ENCODE results near the gene CCT7.

DNA sequence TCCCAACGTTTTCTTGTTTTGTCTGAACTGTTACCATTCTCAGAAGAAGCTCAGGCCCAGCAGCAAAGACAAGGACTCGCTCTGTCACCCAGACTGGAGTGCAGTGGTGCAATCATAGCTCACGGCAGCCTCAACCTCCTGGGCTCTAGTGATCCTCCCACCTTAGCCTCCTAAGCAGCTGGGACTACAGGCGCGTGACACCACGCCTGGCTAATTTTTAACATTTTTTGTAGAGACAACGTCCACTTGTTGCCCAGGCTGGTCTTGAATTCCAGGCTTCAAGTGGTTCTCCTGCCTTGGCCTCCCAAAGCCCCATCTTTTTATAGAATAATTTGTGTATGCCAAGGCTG is 22.0 kb upstream of the CCT7 start:
- no peak for TF ChIP-seq RXRA (IDR thresholded peaks at IDR 0.05; ENCODE audit: borderline replicate concordance, low read depth)
- no peak for TF ChIP-seq TAF1 (IDR thresholded peaks at IDR 0.05; ENCODE audit: borderline replicate concordance, low read depth, low read length)
- no peak for TF ChIP-seq MXI1 (IDR thresholded peaks at IDR 0.05; ENCODE audit: low read depth, low read length)
- TF ChIP-seq, protein P1, sequence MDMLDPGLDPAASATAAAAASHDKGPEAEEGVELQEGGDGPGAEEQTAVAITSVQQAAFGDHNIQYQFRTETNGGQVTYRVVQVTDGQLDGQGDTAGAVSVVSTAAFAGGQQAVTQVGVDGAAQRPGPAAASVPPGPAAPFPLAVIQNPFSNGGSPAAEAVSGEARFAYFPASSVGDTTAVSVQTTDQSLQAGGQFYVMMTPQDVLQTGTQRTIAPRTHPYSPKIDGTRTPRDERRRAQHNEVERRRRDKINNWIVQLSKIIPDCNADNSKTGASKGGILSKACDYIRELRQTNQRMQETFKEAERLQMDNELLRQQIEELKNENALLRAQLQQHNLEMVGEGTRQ (IDR thresholded peaks at IDR 0.05; ENCODE audit: borderline replicate concordance, low read depth, low read length), result no peak
- TF ChIP-seq, protein P2, sequence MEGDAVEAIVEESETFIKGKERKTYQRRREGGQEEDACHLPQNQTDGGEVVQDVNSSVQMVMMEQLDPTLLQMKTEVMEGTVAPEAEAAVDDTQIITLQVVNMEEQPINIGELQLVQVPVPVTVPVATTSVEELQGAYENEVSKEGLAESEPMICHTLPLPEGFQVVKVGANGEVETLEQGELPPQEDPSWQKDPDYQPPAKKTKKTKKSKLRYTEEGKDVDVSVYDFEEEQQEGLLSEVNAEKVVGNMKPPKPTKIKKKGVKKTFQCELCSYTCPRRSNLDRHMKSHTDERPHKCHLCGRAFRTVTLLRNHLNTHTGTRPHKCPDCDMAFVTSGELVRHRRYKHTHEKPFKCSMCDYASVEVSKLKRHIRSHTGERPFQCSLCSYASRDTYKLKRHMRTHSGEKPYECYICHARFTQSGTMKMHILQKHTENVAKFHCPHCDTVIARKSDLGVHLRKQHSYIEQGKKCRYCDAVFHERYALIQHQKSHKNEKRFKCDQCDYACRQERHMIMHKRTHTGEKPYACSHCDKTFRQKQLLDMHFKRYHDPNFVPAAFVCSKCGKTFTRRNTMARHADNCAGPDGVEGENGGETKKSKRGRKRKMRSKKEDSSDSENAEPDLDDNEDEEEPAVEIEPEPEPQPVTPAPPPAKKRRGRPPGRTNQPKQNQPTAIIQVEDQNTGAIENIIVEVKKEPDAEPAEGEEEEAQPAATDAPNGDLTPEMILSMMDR (IDR thresholded peaks at IDR 0.05), result no peak
